ENCODE measurements around the gene DPP10.
"Not testable (repeated sequence)": the region's sequence is repeated elsewhere in the genome, so short reads cannot be mapped to it uniquely, and the experiment has no call there.

The DPP10 gene

DNA sequence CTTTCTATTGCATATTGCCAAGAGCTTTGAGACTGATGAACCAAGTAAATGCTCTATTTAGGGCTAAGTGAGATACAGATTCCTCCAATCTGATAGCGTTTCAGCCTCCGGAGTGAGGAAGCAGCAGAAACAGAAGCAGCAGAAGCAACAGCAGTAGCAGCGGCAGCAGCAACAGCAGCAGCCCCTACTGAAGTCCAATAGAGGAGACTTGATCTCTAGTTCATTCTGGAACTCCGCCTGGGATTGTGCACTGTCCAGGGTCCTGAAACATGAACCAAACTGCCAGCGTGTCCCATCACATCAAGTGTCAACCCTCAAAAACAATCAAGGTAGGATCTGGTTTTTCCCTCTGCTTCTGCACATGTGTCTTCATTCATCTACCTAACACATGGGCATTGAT, at the start of gene DPP10:
TSS of gene DPP10 (plus strand) at position 132 of the 400 bp plus-strand sequence.
- Histone ChIP-seq H3K27me3 (replicated peaks; ENCODE audit: control insufficient read depth, insufficient read depth, low read length) (no peaks in the 10 kb centered on the region), H3K9me3 (ENCODE audit: control insufficient read depth, low read length) (no peaks in the 10 kb centered on the region), H3K9ac (ENCODE audit: low read length) (no peak within 1 kb of the TSS), H3K4me3 (ENCODE audit: low read length) (no peak within 1 kb of the TSS), H3K4me1 (ENCODE audit: control insufficient read depth, insufficient read depth, low read length) (no peaks in the 10 kb centered on the region), H3K36me3 (ENCODE audit: control insufficient read depth, insufficient read depth, low read length, severe bottlenecking) (no peaks in the 10 kb centered on the region)
- peak; percentile 9 for DNase-seq (ENCODE audit: low read depth)

GRCh38 chr2:114400890-114401289, 41.6 kb upstream of the DPP10 start:
- Histone ChIP-seq H3K9ac (ENCODE audit: low read length) (no peak overlapping the region), H3K9me3 (ENCODE audit: control insufficient read depth, low read length) (no peaks in the 10 kb centered on the region), H3K27me3 (replicated peaks; ENCODE audit: control insufficient read depth, insufficient read depth, low read length) (no peaks in the 10 kb centered on the region), H3K4me3 (ENCODE audit: low read length) (no peak overlapping the region), H3K4me1 (ENCODE audit: control insufficient read depth, insufficient read depth, low read length) (peaks cover 4% of the 10 kb centered on the region), H3K36me3 (ENCODE audit: control insufficient read depth, insufficient read depth, low read length, severe bottlenecking) (no peaks in the 10 kb centered on the region)
- DNase-seq (ENCODE audit: low read depth) = no peak

- H3K4me3 ChIP-seq (ENCODE audit: low read length) = no peak overlapping the region
- no peaks in the 10 kb centered on the region for H3K36me3 ChIP-seq (ENCODE audit: control insufficient read depth, insufficient read depth, low read length, severe bottlenecking)
Measured at GRCh38 chr2:114405247-114406116, 37.0 kb upstream of the DPP10 start.

DNA sequence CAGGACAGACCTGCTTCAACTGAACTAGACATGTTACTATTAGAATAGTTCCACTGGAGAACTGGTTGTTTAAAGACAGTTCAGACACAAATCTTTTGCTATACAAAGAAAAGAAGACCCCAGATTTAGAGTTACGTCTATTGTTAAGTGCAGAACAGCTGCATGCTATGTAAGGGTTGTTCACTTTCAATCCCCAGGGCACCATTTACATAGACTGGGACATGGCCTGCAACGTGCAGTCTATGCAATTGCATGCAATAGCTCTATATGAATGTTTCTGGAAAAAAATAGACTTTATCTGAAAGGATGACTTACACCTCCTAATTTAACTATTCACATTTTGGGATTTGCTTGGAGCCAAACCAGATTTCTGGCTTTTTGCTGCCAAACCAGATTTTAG, 36.1 kb upstream of the DPP10 start:
- Histone ChIP-seq H3K9ac (ENCODE audit: low read length) (no peak overlapping the region), H3K36me3 (ENCODE audit: control insufficient read depth, insufficient read depth, low read length, severe bottlenecking) (no peaks in the 10 kb centered on the region), H3K4me3 (ENCODE audit: low read length) (no peak overlapping the region), H3K9me3 (ENCODE audit: control insufficient read depth, low read length) (no peaks in the 10 kb centered on the region), H3K4me1 (ENCODE audit: control insufficient read depth, insufficient read depth, low read length) (no peaks in the 10 kb centered on the region), H3K27me3 (replicated peaks; ENCODE audit: control insufficient read depth, insufficient read depth, low read length) (no peaks in the 10 kb centered on the region)
- no peak for DNase-seq (ENCODE audit: low read depth)

More at GRCh38 chr2:114405247-114406116, 37.0 kb upstream of the DPP10 start:
- no peaks in the 10 kb centered on the region for H3K4me1 ChIP-seq (ENCODE audit: control insufficient read depth, insufficient read depth, low read length)
- no peak for DNase-seq (ENCODE audit: low read depth)
- no peaks in the 10 kb centered on the region for H3K27me3 ChIP-seq (replicated peaks; ENCODE audit: control insufficient read depth, insufficient read depth, low read length)
- H3K9me3 ChIP-seq (ENCODE audit: control insufficient read depth, low read length) = no peaks in the 10 kb centered on the region
- no peak overlapping the region for H3K9ac ChIP-seq (ENCODE audit: low read length)

DNA sequence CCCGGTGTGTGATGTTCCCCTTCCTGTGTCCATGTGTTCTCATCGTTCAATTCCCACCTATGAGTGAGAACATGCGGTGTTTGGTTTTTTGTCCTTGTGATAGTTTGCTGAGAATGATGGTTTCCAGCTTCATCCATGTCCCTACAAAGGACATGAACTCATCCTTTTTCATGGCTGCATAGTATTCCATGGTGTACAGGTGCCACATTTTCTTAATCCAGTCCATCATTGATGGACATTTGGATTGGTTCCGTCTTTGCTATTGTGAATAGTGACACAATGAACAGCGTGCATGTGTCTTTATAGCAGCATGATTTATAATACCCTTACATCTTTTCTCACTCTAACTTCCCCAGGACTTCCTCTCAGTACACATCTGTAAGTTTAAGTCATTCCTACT, 35.1 kb upstream of the DPP10 start:
- not testable (repeated sequence) for H3K27me3 ChIP-seq (replicated peaks; ENCODE audit: control insufficient read depth, insufficient read depth, low read length); H3K4me3 ChIP-seq (ENCODE audit: low read length); H3K36me3 ChIP-seq (ENCODE audit: control insufficient read depth, insufficient read depth, low read length, severe bottlenecking); H3K9ac ChIP-seq (ENCODE audit: low read length); H3K4me1 ChIP-seq (ENCODE audit: control insufficient read depth, insufficient read depth, low read length); H3K9me3 ChIP-seq (ENCODE audit: control insufficient read depth, low read length); DNase-seq (ENCODE audit: low read depth)

DNA sequence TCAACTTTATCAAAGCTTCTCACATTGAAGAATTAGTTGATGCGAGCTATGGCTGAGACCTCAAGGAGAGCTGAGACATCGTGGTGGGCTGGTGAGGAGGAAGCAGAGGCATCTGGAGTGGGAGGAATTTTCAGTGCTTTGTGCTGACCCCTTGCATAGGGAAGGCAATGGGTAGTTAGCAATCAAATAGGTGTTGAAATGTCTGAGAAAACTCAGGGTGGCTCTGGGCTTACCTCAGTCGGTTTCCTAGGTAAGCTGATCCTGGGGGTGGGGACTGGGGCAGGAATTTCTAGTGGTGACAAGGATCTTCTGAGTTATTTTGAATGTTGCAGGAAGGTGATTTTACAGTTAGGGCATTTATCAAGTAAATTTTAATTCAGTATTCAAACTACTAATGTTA, 20.7 kb upstream of the DPP10 start:
- Histone ChIP-seq H3K36me3 (ENCODE audit: control insufficient read depth, insufficient read depth, low read length, severe bottlenecking) (no peaks in the 10 kb centered on the region), H3K4me3 (ENCODE audit: low read length) (no peak overlapping the region), H3K9ac (ENCODE audit: low read length) (no peak overlapping the region), H3K4me1 (ENCODE audit: control insufficient read depth, insufficient read depth, low read length) (no peaks in the 10 kb centered on the region), H3K27me3 (replicated peaks; ENCODE audit: control insufficient read depth, insufficient read depth, low read length) (no peaks in the 10 kb centered on the region), H3K9me3 (ENCODE audit: control insufficient read depth, low read length) (no peaks in the 10 kb centered on the region)
- no peak for DNase-seq (ENCODE audit: low read depth)

DNA sequence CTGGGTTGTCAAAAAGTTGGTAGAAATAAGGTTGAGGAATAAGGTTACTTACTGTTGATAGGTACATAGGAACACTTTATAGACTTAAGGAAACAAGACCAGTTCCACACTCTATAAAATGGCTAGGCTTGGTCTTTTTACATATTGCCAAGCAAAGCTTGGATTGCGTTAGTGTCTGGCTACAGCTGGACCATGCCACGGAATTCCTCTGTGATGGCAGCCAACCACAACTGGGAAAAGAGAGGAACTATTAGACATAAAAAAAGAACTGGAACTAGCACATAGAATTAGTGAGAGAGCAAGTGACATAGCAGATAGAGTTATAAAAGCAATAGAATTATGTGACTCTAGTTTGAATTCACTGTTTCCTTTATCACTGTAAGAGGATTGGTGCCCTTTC, 17.7 kb upstream of the DPP10 start:
- Histone ChIP-seq H3K9me3 (ENCODE audit: control insufficient read depth, low read length) (no peaks in the 10 kb centered on the region), H3K4me1 (ENCODE audit: control insufficient read depth, insufficient read depth, low read length) (no peaks in the 10 kb centered on the region), H3K27me3 (replicated peaks; ENCODE audit: control insufficient read depth, insufficient read depth, low read length) (no peaks in the 10 kb centered on the region), H3K36me3 (ENCODE audit: control insufficient read depth, insufficient read depth, low read length, severe bottlenecking) (no peaks in the 10 kb centered on the region), H3K4me3 (ENCODE audit: low read length) (no peak overlapping the region), H3K9ac (ENCODE audit: low read length) (no peak overlapping the region)
- no peak for DNase-seq (ENCODE audit: low read depth)

- no peak for DNase-seq (ENCODE audit: low read depth)
- H3K36me3 ChIP-seq (ENCODE audit: control insufficient read depth, insufficient read depth, low read length, severe bottlenecking) = no peaks in the 10 kb centered on the region
- H3K9me3 ChIP-seq (ENCODE audit: control insufficient read depth, low read length) = no peaks in the 10 kb centered on the region
- H3K9ac ChIP-seq (ENCODE audit: low read length) = no peak overlapping the region
- no peaks in the 10 kb centered on the region for H3K27me3 ChIP-seq (replicated peaks; ENCODE audit: control insufficient read depth, insufficient read depth, low read length)
- H3K4me1 ChIP-seq (ENCODE audit: control insufficient read depth, insufficient read depth, low read length) = no peaks in the 10 kb centered on the region
- no peak overlapping the region for H3K4me3 ChIP-seq (ENCODE audit: low read length)
Measured at GRCh38 chr2:114426756-114427155, 15.7 kb upstream of the DPP10 start.

- H3K9me3 ChIP-seq (ENCODE audit: control insufficient read depth, low read length) = no peaks in the 10 kb centered on the region
- H3K9ac ChIP-seq (ENCODE audit: low read length) = no peak overlapping the region
- no peak for DNase-seq (ENCODE audit: low read depth)
- no peak overlapping the region for H3K4me3 ChIP-seq (ENCODE audit: low read length)
- no peaks in the 10 kb centered on the region for H3K27me3 ChIP-seq (replicated peaks; ENCODE audit: control insufficient read depth, insufficient read depth, low read length)
- no peaks in the 10 kb centered on the region for H3K36me3 ChIP-seq (ENCODE audit: control insufficient read depth, insufficient read depth, low read length, severe bottlenecking)
- H3K4me1 ChIP-seq (ENCODE audit: control insufficient read depth, insufficient read depth, low read length) = no peaks in the 10 kb centered on the region
Measured at GRCh38 chr2:114436329-114436728, 6.1 kb upstream of the DPP10 start.

DNA sequence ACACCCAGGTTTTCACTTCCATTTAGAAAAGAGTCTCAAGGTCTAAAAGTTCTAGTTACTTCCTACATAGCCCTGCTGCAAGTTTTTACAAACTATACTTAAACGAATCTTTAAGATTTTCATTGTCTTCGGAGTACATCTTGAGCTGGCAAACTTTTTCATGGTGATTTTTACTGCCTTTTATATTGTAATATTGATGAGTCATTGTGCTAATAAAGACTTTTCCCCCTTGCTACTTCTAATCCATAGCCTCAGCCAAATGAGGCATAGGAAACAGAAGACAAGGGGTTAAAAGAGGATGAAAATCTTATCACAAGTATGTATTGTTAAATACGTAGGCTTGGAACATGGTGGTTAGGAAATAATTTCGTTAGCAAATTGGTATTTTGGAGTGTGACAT, 4.1 kb downstream of the DPP10 start:
- Histone ChIP-seq H3K36me3 (ENCODE audit: control insufficient read depth, insufficient read depth, low read length, severe bottlenecking) (no peaks in the 10 kb centered on the region), H3K4me1 (ENCODE audit: control insufficient read depth, insufficient read depth, low read length) (no peaks in the 10 kb centered on the region), H3K4me3 (ENCODE audit: low read length) (no peak overlapping the region), H3K9me3 (ENCODE audit: control insufficient read depth, low read length) (no peaks in the 10 kb centered on the region), H3K9ac (ENCODE audit: low read length) (no peak overlapping the region), H3K27me3 (replicated peaks; ENCODE audit: control insufficient read depth, insufficient read depth, low read length) (no peaks in the 10 kb centered on the region)
- DNase-seq (ENCODE audit: low read depth) = no peak

- DNase-seq (ENCODE audit: low read depth) = no peak
- H3K4me3 ChIP-seq (ENCODE audit: low read length) = no peak overlapping the region
- H3K9ac ChIP-seq (ENCODE audit: low read length) = no peak overlapping the region
- no peaks in the 10 kb centered on the region for H3K9me3 ChIP-seq (ENCODE audit: control insufficient read depth, low read length)
- H3K27me3 ChIP-seq (replicated peaks; ENCODE audit: control insufficient read depth, insufficient read depth, low read length) = no peaks in the 10 kb centered on the region
- no peaks in the 10 kb centered on the region for H3K4me1 ChIP-seq (ENCODE audit: control insufficient read depth, insufficient read depth, low read length)
- no peaks in the 10 kb centered on the region for H3K36me3 ChIP-seq (ENCODE audit: control insufficient read depth, insufficient read depth, low read length, severe bottlenecking)
Measured at GRCh38 chr2:114450639-114451038, 8.2 kb downstream of the DPP10 start.

- Histone ChIP-seq H3K9me3 (ENCODE audit: control insufficient read depth, low read length) (no peaks in the 10 kb centered on the region), H3K9ac (ENCODE audit: low read length) (no peak overlapping the region), H3K4me3 (ENCODE audit: low read length) (no peak overlapping the region), H3K36me3 (ENCODE audit: control insufficient read depth, insufficient read depth, low read length, severe bottlenecking) (no peaks in the 10 kb centered on the region), H3K4me1 (ENCODE audit: control insufficient read depth, insufficient read depth, low read length) (no peaks in the 10 kb centered on the region), H3K27me3 (replicated peaks; ENCODE audit: control insufficient read depth, insufficient read depth, low read length) (no peaks in the 10 kb centered on the region)
- DNase-seq (ENCODE audit: low read depth) = no peak
Measured at GRCh38 chr2:114456566-114456965, 14.1 kb downstream of the DPP10 start.
